ENCODE measurements around the gene NDRG2. TPM values are rescaled to one million over a fixed set of nuclear protein-coding genes. Genes with fewer than 3 reads are reported as not detected.

NDRG2 gene
- polyA plus RNA-seq, 3 donors: 6.8 to 11.7 (median 11.1) TPM

- H4K20me1 ChIP-seq (ENCODE audit: insufficient read depth, low read length): no peaks in the 10 kb centered on the region
Measured at GRCh38 chr14:21058903-21059302, 34.0 kb upstream of the NDRG2 start.

DNA sequence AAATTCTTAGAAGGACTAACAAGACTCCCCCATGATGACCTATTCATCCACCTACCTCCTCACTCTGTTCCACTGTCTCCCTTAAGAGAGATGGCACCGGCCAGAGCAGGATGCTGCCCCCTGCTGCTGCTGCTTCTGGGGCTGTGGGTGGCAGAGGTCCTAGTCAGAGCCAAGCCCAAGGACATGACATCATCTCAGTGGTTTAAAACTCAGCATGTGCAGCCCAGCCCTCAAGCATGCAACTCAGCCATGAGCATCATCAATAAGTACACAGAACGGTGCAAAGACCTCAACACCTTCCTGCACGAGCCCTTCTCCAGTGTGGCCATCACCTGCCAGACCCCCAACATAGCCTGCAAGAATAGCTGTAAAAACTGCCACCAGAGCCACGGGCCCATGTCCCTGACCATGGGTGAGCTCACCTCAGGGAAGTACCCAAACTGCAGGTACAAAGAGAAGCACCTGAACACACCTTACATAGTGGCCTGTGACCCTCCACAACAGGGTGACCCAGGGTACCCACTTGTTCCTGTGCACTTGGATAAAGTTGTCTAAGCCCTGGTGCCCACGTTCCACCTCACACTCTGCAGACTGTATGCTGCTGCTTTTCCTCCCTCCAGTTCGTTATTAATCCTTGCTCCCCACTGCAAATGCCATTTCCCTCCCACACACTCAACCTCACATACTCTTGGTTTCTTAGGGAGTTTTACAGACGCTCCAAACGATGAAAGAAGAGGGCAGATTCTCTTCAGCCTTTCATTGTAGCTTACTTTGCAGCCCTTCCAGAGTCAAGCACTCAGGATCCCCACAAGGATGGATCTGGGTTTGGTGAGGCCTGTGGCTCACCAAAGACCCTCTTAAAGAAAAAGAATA, 33.2 kb upstream of the NDRG2 start, which contains the start of gene RNASE8:
RNASE8 (plus strand) TSS at position 20 of the 873 bp plus-strand sequence; CDS start at position 91, 71 bp downstream.
- Mint-ChIP-seq H3K9me3 (no peaks in the 10 kb centered on the region), H3K4me1 (no peaks in the 10 kb centered on the region), H3K27me3 (ENCODE audit: low read depth in 3 of 3) (peaks cover 5 to 10% (median 10%) of the 10 kb centered on the region in 3 donors), H3K4me3 (no peak within 1 kb of the TSS), H3K27ac (peak within 1 kb of the TSS in 1 of 7 donors; percentile 13), H3K36me3 (no peaks in the 10 kb centered on the region)
- Histone ChIP-seq H3K4me1 (ENCODE audit: control insufficient read depth in 1 of 2, insufficient read depth in 2 of 2, low read length in 2 of 2) (no peaks in the 10 kb centered on the region), H3K9me3 (replicated peaks in 1 of 2; ENCODE audit: control insufficient read depth in 1 of 2, insufficient read depth in 1 of 2, low read length in 2 of 2) (no peaks in the 10 kb centered on the region), H2AFZ (ENCODE audit: insufficient read depth, low read depth, low read length, poor library complexity, severe bottlenecking) (no peak within 1 kb of the TSS), H3K4me3 (replicated peaks in 1 of 3; ENCODE audit: low read depth in 2 of 3, low read length in 3 of 3) (no peak within 1 kb of the TSS), H3K27me3 (ENCODE audit: control insufficient read depth in 2 of 2, insufficient read depth in 2 of 2, low read length in 2 of 2) (peaks cover 0 to 6% of the 10 kb centered on the region in 2 donors), H3K36me3 (replicated peaks in 1 of 2; ENCODE audit: control insufficient read depth in 1 of 2, insufficient read depth in 2 of 2, low read length in 2 of 2) (no peaks in the 10 kb centered on the region), H3K79me2 (ENCODE audit: insufficient read depth, low read length) (no peaks in the 10 kb centered on the region), H3K27ac (ENCODE audit: low read depth in 1 of 2, low read length in 2 of 2) (no peak within 1 kb of the TSS), H4K20me1 (ENCODE audit: insufficient read depth, low read length) (no peaks in the 10 kb centered on the region), H3K4me2 (replicated peaks; ENCODE audit: extremely low read depth, low read length, poor library complexity, severe bottlenecking) (no peak within 1 kb of the TSS), H3K9ac (ENCODE audit: insufficient read depth, low read length, poor library complexity, severe bottlenecking) (no peak within 1 kb of the TSS)
- no peak for DNase-seq
- 86% methylated on average over 6 of the region's 8 CpGs for WGBS (ENCODE audit: insufficient coverage)
- TF ChIP-seq, protein P1, sequence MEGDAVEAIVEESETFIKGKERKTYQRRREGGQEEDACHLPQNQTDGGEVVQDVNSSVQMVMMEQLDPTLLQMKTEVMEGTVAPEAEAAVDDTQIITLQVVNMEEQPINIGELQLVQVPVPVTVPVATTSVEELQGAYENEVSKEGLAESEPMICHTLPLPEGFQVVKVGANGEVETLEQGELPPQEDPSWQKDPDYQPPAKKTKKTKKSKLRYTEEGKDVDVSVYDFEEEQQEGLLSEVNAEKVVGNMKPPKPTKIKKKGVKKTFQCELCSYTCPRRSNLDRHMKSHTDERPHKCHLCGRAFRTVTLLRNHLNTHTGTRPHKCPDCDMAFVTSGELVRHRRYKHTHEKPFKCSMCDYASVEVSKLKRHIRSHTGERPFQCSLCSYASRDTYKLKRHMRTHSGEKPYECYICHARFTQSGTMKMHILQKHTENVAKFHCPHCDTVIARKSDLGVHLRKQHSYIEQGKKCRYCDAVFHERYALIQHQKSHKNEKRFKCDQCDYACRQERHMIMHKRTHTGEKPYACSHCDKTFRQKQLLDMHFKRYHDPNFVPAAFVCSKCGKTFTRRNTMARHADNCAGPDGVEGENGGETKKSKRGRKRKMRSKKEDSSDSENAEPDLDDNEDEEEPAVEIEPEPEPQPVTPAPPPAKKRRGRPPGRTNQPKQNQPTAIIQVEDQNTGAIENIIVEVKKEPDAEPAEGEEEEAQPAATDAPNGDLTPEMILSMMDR (IDR thresholded peaks at IDR 0.05): no peak
- intact Hi-C loops (cut with micrococcal nuclease): loop anchor here in 1 of 2 donors (5.0 kb wide), 1 partner anchor 41 kb away; no protein-coding TSS in a partner anchor

More at GRCh38 chr14:21058903-21059302, 34.0 kb upstream of the NDRG2 start:
- Histone ChIP-seq H3K4me2 (replicated peaks; ENCODE audit: extremely low read depth, low read length, poor library complexity, severe bottlenecking) (no peak overlapping the region), H3K4me3 (replicated peaks in 1 of 3; ENCODE audit: low read depth in 2 of 3, low read length in 3 of 3) (no peak overlapping the region), H3K27me3 (ENCODE audit: control insufficient read depth in 2 of 2, insufficient read depth in 2 of 2, low read length in 2 of 2) (peaks cover 0 to 8% of the 10 kb centered on the region in 2 donors), H3K9me3 (replicated peaks in 1 of 2; ENCODE audit: control insufficient read depth in 1 of 2, insufficient read depth in 1 of 2, low read length in 2 of 2) (no peaks in the 10 kb centered on the region), H3K79me2 (ENCODE audit: insufficient read depth, low read length) (no peaks in the 10 kb centered on the region), H3K27ac (ENCODE audit: low read depth in 1 of 2, low read length in 2 of 2) (no peak overlapping the region), H2AFZ (ENCODE audit: insufficient read depth, low read depth, low read length, poor library complexity, severe bottlenecking) (no peak overlapping the region), H3K9ac (ENCODE audit: insufficient read depth, low read length, poor library complexity, severe bottlenecking) (no peak overlapping the region), H3K4me1 (ENCODE audit: control insufficient read depth in 1 of 2, insufficient read depth in 2 of 2, low read length in 2 of 2) (no peaks in the 10 kb centered on the region), H3K36me3 (replicated peaks in 1 of 2; ENCODE audit: control insufficient read depth in 1 of 2, insufficient read depth in 2 of 2, low read length in 2 of 2) (no peaks in the 10 kb centered on the region)
- H3K36me3 Mint-ChIP-seq: no peaks in the 10 kb centered on the region
- H3K27ac Mint-ChIP-seq: no peak overlapping the region
- TF ChIP-seq, protein P1 (IDR thresholded peaks at IDR 0.05): no peak
- H3K4me1 Mint-ChIP-seq: no peaks in the 10 kb centered on the region
- peaks cover 5 to 11% (median 9%) of the 10 kb centered on the region in 3 donors for H3K27me3 Mint-ChIP-seq (ENCODE audit: low read depth in 3 of 3)
- intact Hi-C loops (cut with micrococcal nuclease): loop anchor here in 1 of 2 donors (5.0 kb wide), 1 partner anchor 42 kb away; no protein-coding TSS in a partner anchor
- DNase-seq: no peak
- 98% methylated on average over 5 of the region's 5 CpGs for WGBS (ENCODE audit: insufficient coverage)
- H3K9me3 Mint-ChIP-seq: no peaks in the 10 kb centered on the region
- no peak overlapping the region for H3K4me3 Mint-ChIP-seq
